Keratinocyte (primary cell): ENCODE results near the gene ASTN2. TPM values are rescaled to one million over a fixed set of nuclear protein-coding genes. Genes with fewer than 3 reads are reported as not detected.

ENCODE experiments used
- DNase-seq: peaks from one replicate; pipeline ENCODE4 v3.0.0-alpha.2; 2011; ENCODE audit warnings: low read depth, missing footprints, low spot score
- FAIRE-seq: peaks from 2 replicates; lab custom pipeline; 2011; peaks lifted over from hg19 to GRCh38; lab: Jason Lieb, UNC
- H2AFZ ChIP-seq: 2 replicates; pipeline ENCODE4 v1.6.0; 2012; ENCODE audit warnings: low read length, control low read depth, inconsistent platforms; ENCODE audit not compliant: control insufficient read depth
- H3K27ac ChIP-seq: 2 replicates; pipeline ENCODE4 v1.5.1; 2011; ENCODE audit warnings: low read length; ENCODE audit not compliant: control insufficient read depth, insufficient read depth
- H3K27me3 ChIP-seq: 3 replicates; pipeline ENCODE4 v1.6.0; 2011; ENCODE audit warnings: low read length; ENCODE audit not compliant: control insufficient read depth, insufficient read depth; ENCODE audit errors: extremely low read depth
- H3K36me3 ChIP-seq, 2 experiments: 2 replicates in 1 of 2; 3 replicates in 1 of 2; pipeline ENCODE4 v1.5.1; 2011; ENCODE audit warnings: low read length in 2 of 2, mild to moderate bottlenecking in 1 of 2; ENCODE audit not compliant: control insufficient read depth in 2 of 2, insufficient read depth in 2 of 2; ENCODE audit errors: extremely low read depth in 1 of 2
- H3K4me1 ChIP-seq: 3 replicates; pipeline ENCODE4 v1.5.1; 2011; ENCODE audit warnings: low read length; ENCODE audit not compliant: control insufficient read depth, insufficient read depth; ENCODE audit errors: extremely low read depth
- H3K4me2 ChIP-seq: 3 replicates; pipeline ENCODE4 v1.6.0; 2011; ENCODE audit warnings: low read depth, low read length; ENCODE audit not compliant: control insufficient read depth, insufficient read depth; ENCODE audit errors: extremely low read depth
- H3K4me3 ChIP-seq, 3 experiments: fragments of 200-600 bp in 1 of 3; sonication (generic) in 1 of 3; 2 replicates in 2 of 3; 3 replicates in 1 of 3; pipeline ENCODE4 v1.5.1; 2011 to 2016; ENCODE audit warnings: low read length in 3 of 3, mild to moderate bottlenecking in 3 of 3, control low read depth in 2 of 3, inconsistent platforms in 1 of 3, low read depth in 1 of 3, mixed read lengths in 1 of 3, mixed run types in 1 of 3, moderate library complexity in 1 of 3; ENCODE audit not compliant: control insufficient read depth in 2 of 3, insufficient read depth in 2 of 3; ENCODE audit errors: extremely low read depth in 1 of 3
- H3K79me2 ChIP-seq: 2 replicates; pipeline ENCODE4 v1.6.0; 2012; ENCODE audit warnings: low read length; ENCODE audit not compliant: control insufficient read depth, insufficient read depth
- H3K9ac ChIP-seq: 3 replicates; pipeline ENCODE4 v1.6.0; 2011; ENCODE audit warnings: low read length; ENCODE audit not compliant: control insufficient read depth, insufficient read depth; ENCODE audit errors: extremely low read depth
- H3K9me1 ChIP-seq: 3 replicates; pipeline ENCODE4 v1.6.0; 2011; ENCODE audit warnings: low read length; ENCODE audit not compliant: control insufficient read depth, insufficient read depth; ENCODE audit errors: extremely low read depth
- H3K9me3 ChIP-seq: 2 replicates; pipeline ENCODE4 v1.5.1; 2012; ENCODE audit warnings: low read depth, low read length; ENCODE audit not compliant: control insufficient read depth
- H4K20me1 ChIP-seq: 3 replicates; pipeline ENCODE4 v1.6.0; 2011; ENCODE audit warnings: low read length; ENCODE audit not compliant: control insufficient read depth, insufficient read depth; ENCODE audit errors: extremely low read depth
- EZH2 ChIP-seq: IDR thresholded peaks from one replicate; pipeline ENCODE4 v1.6.1; 2012; ENCODE audit warnings: inconsistent platforms, mild to moderate bottlenecking, low read length, moderate library complexity
- dilution Hi-C: fragments of 300-500 bp; cut with MboI; formaldehyde crosslinking; loops from one replicate; pipeline ENCODE4 v1.7.0; 2020; ENCODE audit warnings: low sequenced_read_pairs; ENCODE audit not compliant: extremely low pct_ligation_motif_present
- polyA plus RNA-seq, 5 experiments: library from polyadenylated mRNA; depleted of rRNA in 3 of 5; stranded (reverse) in 3 of 5; stranded (forward) in 1 of 5; unstranded in 1 of 5; fragments of >200 nt; gene quantifications; 1 replicate in 1 of 5; 2 replicates in 3 of 5; 3 replicates in 1 of 5; pipeline versions ENCODE4 v1.2.1 to v1.2.3, GENCODE V29; 2011 to 2012; ENCODE audit warnings: missing spikeins in 2 of 5, low read depth in 1 of 5, low replicate concordance in 1 of 5
- TF ChIP-seq, protein P1 (sequence below), 3 experiments: IDR thresholded peaks in 1 of 3; conservative IDR thresholded peaks in 1 of 3; optimal IDR thresholded peaks in 1 of 3; 2 replicates in 2 of 3; 3 replicates in 1 of 3; pipeline versions ENCODE3 to v1.5.1; 2011; ENCODE audit warnings: low read length in 3 of 3, mild to moderate bottlenecking in 3 of 3, moderate library complexity in 2 of 3, control low read depth in 1 of 3, inconsistent platforms in 1 of 3; ENCODE audit not compliant: insufficient read depth in 2 of 3; ENCODE audit errors: extremely low read depth in 1 of 3

Gene ASTN2
- polyA plus RNA-seq, 1 donor (not counting 4 experiments of a cell fraction or from before 2014, with no cell fraction given) = 0.31 TPM

GRCh38 chr9:116626762-116627161, 788.1 kb downstream of the ASTN2 start:
- H2AFZ ChIP-seq = no peak overlapping the region
- no peaks in the 10 kb centered on the region for H3K27me3 ChIP-seq
- dilution Hi-C loops = no loop called here
- H4K20me1 ChIP-seq = no peaks in the 10 kb centered on the region
- H3K79me2 ChIP-seq = no peaks in the 10 kb centered on the region
- no peak overlapping the region for H3K9ac ChIP-seq
- no peak overlapping the region for H3K27ac ChIP-seq
- no peak overlapping the region for H3K4me3 ChIP-seq
- FAIRE-seq = no peak
- DNase-seq = no peak
- H3K4me2 ChIP-seq = no peak overlapping the region
- H3K4me1 ChIP-seq = no peaks in the 10 kb centered on the region
- H3K36me3 ChIP-seq = no peaks in the 10 kb centered on the region
- no peaks in the 10 kb centered on the region for H3K9me3 ChIP-seq
- H3K9me1 ChIP-seq = no peaks in the 10 kb centered on the region
- TF ChIP-seq EZH2 = no peak

DNA sequence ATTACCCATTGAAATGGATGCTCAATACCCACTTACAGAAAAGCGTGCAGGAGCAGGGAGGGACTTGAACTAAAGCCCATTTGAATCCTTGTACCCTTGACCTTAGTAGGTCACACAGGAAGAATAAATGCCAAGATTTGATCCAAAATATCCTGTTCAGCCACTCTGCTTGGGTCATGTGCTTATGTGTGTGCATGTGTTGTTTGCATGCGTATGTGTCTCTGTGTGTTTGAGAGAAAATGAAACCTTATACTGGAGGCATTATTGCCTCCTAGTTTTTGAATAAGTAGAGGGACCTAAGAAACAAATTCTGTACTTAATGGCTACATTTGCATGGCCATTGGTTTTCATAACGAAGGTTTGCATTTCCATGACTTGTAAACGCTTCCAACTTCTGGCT, 791.1 kb downstream of the ASTN2 start:
- FAIRE-seq (no peak), DNase-seq (no peak)
- Histone ChIP-seq H3K27me3 (no peaks in the 10 kb centered on the region), H3K4me1 (no peaks in the 10 kb centered on the region), H3K79me2 (no peaks in the 10 kb centered on the region), H3K9me3 (no peaks in the 10 kb centered on the region), H3K27ac (no peak overlapping the region), H3K36me3 (no peaks in the 10 kb centered on the region), H3K9me1 (no peaks in the 10 kb centered on the region), H4K20me1 (no peaks in the 10 kb centered on the region), H2AFZ (no peak overlapping the region), H3K9ac (no peak overlapping the region), H3K4me2 (no peak overlapping the region), H3K4me3 (no peak overlapping the region)
- TF ChIP-seq, protein P1, sequence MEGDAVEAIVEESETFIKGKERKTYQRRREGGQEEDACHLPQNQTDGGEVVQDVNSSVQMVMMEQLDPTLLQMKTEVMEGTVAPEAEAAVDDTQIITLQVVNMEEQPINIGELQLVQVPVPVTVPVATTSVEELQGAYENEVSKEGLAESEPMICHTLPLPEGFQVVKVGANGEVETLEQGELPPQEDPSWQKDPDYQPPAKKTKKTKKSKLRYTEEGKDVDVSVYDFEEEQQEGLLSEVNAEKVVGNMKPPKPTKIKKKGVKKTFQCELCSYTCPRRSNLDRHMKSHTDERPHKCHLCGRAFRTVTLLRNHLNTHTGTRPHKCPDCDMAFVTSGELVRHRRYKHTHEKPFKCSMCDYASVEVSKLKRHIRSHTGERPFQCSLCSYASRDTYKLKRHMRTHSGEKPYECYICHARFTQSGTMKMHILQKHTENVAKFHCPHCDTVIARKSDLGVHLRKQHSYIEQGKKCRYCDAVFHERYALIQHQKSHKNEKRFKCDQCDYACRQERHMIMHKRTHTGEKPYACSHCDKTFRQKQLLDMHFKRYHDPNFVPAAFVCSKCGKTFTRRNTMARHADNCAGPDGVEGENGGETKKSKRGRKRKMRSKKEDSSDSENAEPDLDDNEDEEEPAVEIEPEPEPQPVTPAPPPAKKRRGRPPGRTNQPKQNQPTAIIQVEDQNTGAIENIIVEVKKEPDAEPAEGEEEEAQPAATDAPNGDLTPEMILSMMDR (optimal IDR thresholded peaks at IDR 0.05 in 1 of 3, IDR thresholded peaks at IDR 0.05 in 1 of 3, conservative IDR thresholded peaks at IDR 0.05 in 1 of 3; ENCODE audit: extremely low read depth in 1 of 3, insufficient read depth in 2 of 3, low read length in 3 of 3) = no peak
- TF ChIP-seq EZH2 = no peak
- dilution Hi-C loops = no loop called here

DNA sequence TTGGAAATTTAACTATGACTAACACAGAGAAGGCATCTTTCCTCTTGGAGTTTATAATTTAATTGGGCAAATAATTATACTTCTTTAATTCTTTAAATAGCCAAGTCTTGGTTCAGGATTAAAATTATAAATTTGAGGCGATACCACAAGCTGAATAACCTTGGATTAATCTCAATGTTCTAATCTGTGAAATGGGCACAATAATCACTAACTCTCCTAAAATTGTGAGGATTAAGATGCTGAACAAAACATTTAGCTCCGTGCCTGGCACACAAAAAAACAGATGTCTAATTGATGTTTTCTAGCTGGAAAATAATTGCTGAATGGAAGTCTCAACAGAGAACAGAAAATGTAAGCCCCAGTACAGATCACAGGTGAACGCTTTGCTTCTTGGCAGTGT, 797.5 kb downstream of the ASTN2 start:
- Histone ChIP-seq H3K27me3 (no peaks in the 10 kb centered on the region), H3K4me1 (no peaks in the 10 kb centered on the region), H3K79me2 (no peaks in the 10 kb centered on the region), H3K9me1 (no peaks in the 10 kb centered on the region), H3K9me3 (no peaks in the 10 kb centered on the region), H3K4me2 (no peak overlapping the region), H2AFZ (no peak overlapping the region), H3K27ac (no peak overlapping the region), H3K4me3 (no peak overlapping the region), H4K20me1 (no peaks in the 10 kb centered on the region), H3K9ac (no peak overlapping the region), H3K36me3 (no peaks in the 10 kb centered on the region)
- dilution Hi-C loops = no loop called here
- DNase-seq (no peak), FAIRE-seq (no peak)
- no peak for TF ChIP-seq EZH2
- TF ChIP-seq, protein P1 (optimal IDR thresholded peaks at IDR 0.05 in 1 of 3, IDR thresholded peaks at IDR 0.05 in 1 of 3, conservative IDR thresholded peaks at IDR 0.05 in 1 of 3; ENCODE audit: extremely low read depth in 1 of 3, insufficient read depth in 2 of 3, low read length in 3 of 3) = no peak
